AG04450 (cell line): ENCODE data around the gene TMEM127. TPM values are rescaled to one million over a fixed set of nuclear protein-coding genes. Genes with fewer than 3 reads are reported as not detected.

Experiments used
- CTCF ChIA-PET: fragments of 300-600, 350-600 bp; formaldehyde crosslinking; extraction: SDS; loops from one replicate; lab custom pipeline; 2022; ENCODE audit warnings: antibody characterized with exemption, inconsistent platforms; lab: Charles Lee
- POLR2A ChIA-PET: fragments of 350-600 bp; formaldehyde crosslinking; extraction: SDS; loops from one replicate; lab custom pipeline; 2021; ENCODE audit warnings: antibody characterized with exemption, inconsistent platforms; lab: Yijun Ruan, JAX
- DNase-seq: peaks from one replicate; pipeline ENCODE4 v3.0.0-alpha.2; 2011; ENCODE audit warnings: low read depth, low spot score
- H3K27ac ChIP-seq: one replicate; pipeline ENCODE4 v1.5.1; 2012; ENCODE audit warnings: low read depth, low read length, control low read depth
- H3K27me3 ChIP-seq: one replicate; pipeline ENCODE4 v1.6.0; 2012; ENCODE audit warnings: low read length; ENCODE audit not compliant: control insufficient read depth, insufficient read depth
- H3K4me3 ChIP-seq: 2 replicates; pipeline ENCODE4 v1.5.1; 2011; ENCODE audit warnings: mild to moderate bottlenecking, low read depth, low read length, control low read depth
- H3K9me3 ChIP-seq: 2 replicates; pipeline ENCODE4 v1.5.1; 2012; ENCODE audit warnings: low read length; ENCODE audit not compliant: control insufficient read depth, insufficient read depth
- CTCF ChIP-seq: IDR thresholded peaks from 2 replicates; pipeline ENCODE4 v1.5.1; 2011; ENCODE audit warnings: low read depth, low read length, control low read depth, inconsistent platforms
- polyA plus RNA-seq: library from polyadenylated mRNA; depleted of rRNA; stranded (reverse); fragments of >200 nt; gene quantifications from 2 replicates; pipeline ENCODE4 v1.2.3, GENCODE V29; 2011; rRNA removed

The TMEM127 gene
- polyA plus RNA-seq, 1 experiment: 45.3 TPM

- Histone ChIP-seq H3K27me3 (no peaks in the 10 kb centered on the region), H3K4me3 (no peak overlapping the region), H3K27ac (no peak overlapping the region), H3K9me3 (no peaks in the 10 kb centered on the region)
- TF ChIP-seq CTCF: no peak
- no peak for DNase-seq
- POLR2A ChIA-PET: interaction anchor here (1.4 kb wide), 1 partner anchor 9 kb away, joined by 5 read pairs; no protein-coding TSS in a partner anchor
- CTCF ChIA-PET: interaction anchor here (4.5 kb wide), 1 partner anchor 24 kb away, joined by 17 read pairs; no protein-coding TSS in a partner anchor
Observed at GRCh38 chr2:96198921-96199320, 66.9 kb downstream of the TMEM127 start.

Other genes with a start within 250 kb of the TMEM127 start
- gene GPAT2, start 231.1 kb downstream of the TMEM127 start, polyA plus RNA-seq: 0.10 TPM in 1 of 2 replicates, not detected in the other
- not detected in 2 replicates for gene ADRA2B, start 149.4 kb downstream of the TMEM127 start, polyA plus RNA-seq
- not detected in 2 replicates for gene ASTL, start 127.5 kb downstream of the TMEM127 start, polyA plus RNA-seq
- gene DUSP2, start 120.6 kb downstream of the TMEM127 start, polyA plus RNA-seq: 0.94 and 1.0 TPM in 2 replicates
- gene STARD7, start 57.2 kb downstream of the TMEM127 start, polyA plus RNA-seq: 84.2 and 106 TPM in 2 replicates
- 65.2 and 77.0 TPM in 2 replicates for gene CIAO1, start 228 bp upstream of the TMEM127 start, polyA plus RNA-seq
- gene SNRNP200, start 39.5 kb upstream of the TMEM127 start, polyA plus RNA-seq: 99.0 and 136 TPM in 2 replicates
- 3.4 and 3.7 TPM in 2 replicates for gene ITPRIPL1, start 59.3 kb upstream of the TMEM127 start, polyA plus RNA-seq
- 5.8 and 7.2 TPM in 2 replicates for gene NCAPH, start 69.8 kb upstream of the TMEM127 start, polyA plus RNA-seq
- gene NEURL3, start 239.4 kb upstream of the TMEM127 start, polyA plus RNA-seq: not detected in 2 replicates